Neural cell (in vitro differentiated cells): ENCODE results near the gene OR13A1.

Source experiments
- EP300 ChIP-seq: fragments of 450-650 bp; conservative IDR thresholded peaks from 2 replicates; pipeline ENCODE4 v1.6.1; 2014; ENCODE audit warnings: antibody characterized with exemption, mild to moderate bottlenecking, moderate library complexity; ENCODE audit not compliant: poor library complexity, severe bottlenecking
- EZH2 ChIP-seq: fragments of 200-600, 300-800 bp; shearing (Covaris generic), sonication (generic); IDR thresholded peaks from 2 replicates; pipeline ENCODE4 v1.6.1; 2014; ENCODE audit warnings: antibody characterized with exemption, low read length, borderline replicate concordance, mild to moderate bottlenecking; ENCODE audit not compliant: insufficient read depth, poor library complexity, severe bottlenecking
- POLR2AphosphoS5 ChIP-seq: IDR thresholded peaks from 2 replicates; pipeline ENCODE4 v1.6.1; 2012
- TAF1 ChIP-seq: IDR thresholded peaks from 2 replicates; pipeline ENCODE4 v1.6.1; 2012; ENCODE audit warnings: low read depth
- TF ChIP-seq, protein P1 (sequence below): fragments of 450-650 bp; IDR thresholded peaks from 2 replicates; pipeline ENCODE4 v1.5.1; 2014; ENCODE audit warnings: antibody characterized with exemption, mild to moderate bottlenecking, moderate library complexity; ENCODE audit not compliant: poor library complexity, severe bottlenecking

GRCh38 chr10:45339894-45340293, 24.5 kb upstream of the OR13A1 start:
- TF ChIP-seq EZH2 (no peak), EP300 (no peak), POLR2AphosphoS5 (no peak), TAF1 (no peak)
- TF ChIP-seq, protein P1, sequence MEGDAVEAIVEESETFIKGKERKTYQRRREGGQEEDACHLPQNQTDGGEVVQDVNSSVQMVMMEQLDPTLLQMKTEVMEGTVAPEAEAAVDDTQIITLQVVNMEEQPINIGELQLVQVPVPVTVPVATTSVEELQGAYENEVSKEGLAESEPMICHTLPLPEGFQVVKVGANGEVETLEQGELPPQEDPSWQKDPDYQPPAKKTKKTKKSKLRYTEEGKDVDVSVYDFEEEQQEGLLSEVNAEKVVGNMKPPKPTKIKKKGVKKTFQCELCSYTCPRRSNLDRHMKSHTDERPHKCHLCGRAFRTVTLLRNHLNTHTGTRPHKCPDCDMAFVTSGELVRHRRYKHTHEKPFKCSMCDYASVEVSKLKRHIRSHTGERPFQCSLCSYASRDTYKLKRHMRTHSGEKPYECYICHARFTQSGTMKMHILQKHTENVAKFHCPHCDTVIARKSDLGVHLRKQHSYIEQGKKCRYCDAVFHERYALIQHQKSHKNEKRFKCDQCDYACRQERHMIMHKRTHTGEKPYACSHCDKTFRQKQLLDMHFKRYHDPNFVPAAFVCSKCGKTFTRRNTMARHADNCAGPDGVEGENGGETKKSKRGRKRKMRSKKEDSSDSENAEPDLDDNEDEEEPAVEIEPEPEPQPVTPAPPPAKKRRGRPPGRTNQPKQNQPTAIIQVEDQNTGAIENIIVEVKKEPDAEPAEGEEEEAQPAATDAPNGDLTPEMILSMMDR: no peak
